Measurements from ENCODE around the gene NDUFC1.

Gene NDUFC1

GRCh38 chr4:139300431-139301112, 1.7 kb downstream of the NDUFC1 start:
- peak overlapping the region; percentile 86 for H3K4me3 ChIP-seq (ENCODE audit: low read length)
- no peak for TF ChIP-seq CTCF (IDR thresholded peaks at IDR 0.05; ENCODE audit: insufficient read depth, low read depth, low read length, missing control alignments)
- peak; percentile 79 for DNase-seq (ENCODE audit: low read depth)

- peak; percentile 49 for DNase-seq (ENCODE audit: low read depth)
- no peak for TF ChIP-seq CTCF (IDR thresholded peaks at IDR 0.05; ENCODE audit: insufficient read depth, low read depth, low read length, missing control alignments)
- H3K4me3 ChIP-seq (ENCODE audit: low read length) = peak overlapping the region; percentile 86
Observed at GRCh38 chr4:139299536-139299935, 2.7 kb downstream of the NDUFC1 start.

GRCh38 chr4:139297001-139297410, 5.3 kb downstream of the NDUFC1 start:
- no peak overlapping the region for H3K4me3 ChIP-seq (ENCODE audit: low read length)
- DNase-seq (ENCODE audit: low read depth) = peak; percentile 98
- TF ChIP-seq CTCF (IDR thresholded peaks at IDR 0.05; ENCODE audit: insufficient read depth, low read depth, low read length, missing control alignments) = no peak

- no peak for DNase-seq (ENCODE audit: low read depth)
- TF ChIP-seq CTCF (IDR thresholded peaks at IDR 0.05; ENCODE audit: insufficient read depth, low read depth, low read length, missing control alignments) = no peak
- peak overlapping the region; percentile 91 for H3K4me3 ChIP-seq (ENCODE audit: low read length)
Observed at GRCh38 chr4:139295942-139296299, 6.4 kb downstream of the NDUFC1 start.

GRCh38 chr4:139295206-139295941, 6.9 kb downstream of the NDUFC1 start:
- DNase-seq (ENCODE audit: low read depth) = peak; percentile 95
- H3K4me3 ChIP-seq (ENCODE audit: low read length) = peak overlapping the region; percentile 91
- peak; percentile 90 for TF ChIP-seq CTCF (IDR thresholded peaks at IDR 0.05; ENCODE audit: insufficient read depth, low read depth, low read length, missing control alignments)

GRCh38 chr4:139286186-139286698, 16.0 kb downstream of the NDUFC1 start:
- no peak for TF ChIP-seq CTCF (IDR thresholded peaks at IDR 0.05; ENCODE audit: insufficient read depth, low read depth, low read length, missing control alignments)
- no peak overlapping the region for H3K4me3 ChIP-seq (ENCODE audit: low read length)
- no peak for DNase-seq (ENCODE audit: low read depth)

Data from epithelial cell of esophagus (primary cell).